Measurements from ENCODE around the gene SLC39A3.

Gene SLC39A3, protein sequence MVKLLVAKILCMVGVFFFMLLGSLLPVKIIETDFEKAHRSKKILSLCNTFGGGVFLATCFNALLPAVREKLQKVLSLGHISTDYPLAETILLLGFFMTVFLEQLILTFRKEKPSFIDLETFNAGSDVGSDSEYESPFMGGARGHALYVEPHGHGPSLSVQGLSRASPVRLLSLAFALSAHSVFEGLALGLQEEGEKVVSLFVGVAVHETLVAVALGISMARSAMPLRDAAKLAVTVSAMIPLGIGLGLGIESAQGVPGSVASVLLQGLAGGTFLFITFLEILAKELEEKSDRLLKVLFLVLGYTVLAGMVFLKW

DNA sequence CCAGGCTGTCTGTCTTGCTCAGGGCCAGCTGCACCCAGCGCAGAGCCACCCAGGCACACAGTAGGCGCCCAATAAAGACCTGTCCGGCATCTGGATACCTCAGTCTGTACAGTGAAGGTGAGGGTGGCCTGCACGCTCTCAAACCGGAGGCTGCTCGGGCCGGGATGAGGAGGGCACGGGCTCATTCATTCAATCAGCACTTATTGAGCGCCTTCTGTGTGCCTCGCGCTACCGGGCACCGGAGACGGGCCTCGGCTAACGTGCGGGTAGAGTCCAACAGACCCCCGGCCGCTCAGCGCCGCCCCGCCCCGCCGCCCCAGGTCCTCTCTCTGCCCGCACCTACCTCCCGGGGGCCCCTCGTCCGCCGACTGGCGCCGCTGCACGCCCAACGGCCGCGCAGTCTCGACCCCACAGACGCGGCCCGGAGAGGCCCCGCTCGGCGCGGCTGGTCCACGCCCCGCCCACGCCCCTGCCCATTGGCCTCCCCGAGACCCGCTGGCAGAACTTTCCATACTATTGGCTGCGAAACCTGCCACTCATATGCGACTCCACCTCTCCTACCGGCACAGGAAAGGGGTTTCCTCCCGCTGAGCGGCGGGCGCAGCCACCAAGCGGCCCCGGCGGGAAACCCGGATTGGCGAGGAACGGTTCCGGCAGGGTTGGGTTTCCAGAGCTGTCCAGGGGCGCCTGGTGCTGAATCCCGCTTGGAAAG lies at the start of gene SLC39A3:
TSS of gene SLC39A3 (minus strand) at position 416 of the 712 bp plus-strand sequence. CDS start 2,760 bp downstream, outside the sequence.
- peak; percentile 97 for DNase-seq (ENCODE audit: low spot score)

DNA sequence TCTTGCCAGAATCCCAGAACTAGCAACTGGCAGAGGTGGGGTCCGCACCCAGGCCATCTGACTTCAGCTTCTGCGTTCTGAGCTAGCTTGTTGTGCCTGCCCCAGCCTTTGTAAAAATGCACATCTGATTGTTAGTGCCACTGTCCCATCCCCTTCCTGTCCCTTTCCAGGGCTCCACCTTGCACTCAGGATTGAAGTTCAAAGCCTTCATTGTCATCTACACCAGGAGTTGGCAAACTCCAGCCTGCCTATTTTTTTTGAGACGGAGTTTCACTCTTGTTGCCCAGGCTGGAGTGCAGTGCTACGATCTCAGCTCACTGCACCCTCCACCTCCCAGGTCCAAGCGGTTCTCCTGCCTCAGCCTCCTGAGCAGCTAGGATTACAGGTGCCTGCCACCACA lies 48.4 kb upstream of the SLC39A3 start:
- no peak for DNase-seq (ENCODE audit: low spot score)

DNA sequence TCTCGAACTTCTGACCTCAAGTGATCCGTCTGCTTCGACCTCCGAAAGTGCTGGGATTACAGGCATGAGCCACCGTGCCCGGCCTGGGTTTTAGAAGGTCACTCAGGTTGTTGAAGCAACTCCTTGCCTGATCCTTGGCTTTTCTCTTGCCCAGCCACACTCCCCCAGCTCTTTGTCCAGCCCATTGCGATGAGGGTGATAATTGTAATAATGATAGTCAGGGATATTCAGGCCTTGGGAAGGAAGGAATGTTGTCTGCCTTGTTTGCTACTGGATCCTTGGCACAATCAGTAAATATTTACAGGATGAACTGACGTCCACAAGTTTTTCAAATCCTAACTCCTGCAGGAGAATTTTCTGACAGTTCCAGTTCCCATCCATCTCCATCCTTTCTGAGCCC lies 47.3 kb upstream of the SLC39A3 start:
- no peak for DNase-seq (ENCODE audit: low spot score)

DNA sequence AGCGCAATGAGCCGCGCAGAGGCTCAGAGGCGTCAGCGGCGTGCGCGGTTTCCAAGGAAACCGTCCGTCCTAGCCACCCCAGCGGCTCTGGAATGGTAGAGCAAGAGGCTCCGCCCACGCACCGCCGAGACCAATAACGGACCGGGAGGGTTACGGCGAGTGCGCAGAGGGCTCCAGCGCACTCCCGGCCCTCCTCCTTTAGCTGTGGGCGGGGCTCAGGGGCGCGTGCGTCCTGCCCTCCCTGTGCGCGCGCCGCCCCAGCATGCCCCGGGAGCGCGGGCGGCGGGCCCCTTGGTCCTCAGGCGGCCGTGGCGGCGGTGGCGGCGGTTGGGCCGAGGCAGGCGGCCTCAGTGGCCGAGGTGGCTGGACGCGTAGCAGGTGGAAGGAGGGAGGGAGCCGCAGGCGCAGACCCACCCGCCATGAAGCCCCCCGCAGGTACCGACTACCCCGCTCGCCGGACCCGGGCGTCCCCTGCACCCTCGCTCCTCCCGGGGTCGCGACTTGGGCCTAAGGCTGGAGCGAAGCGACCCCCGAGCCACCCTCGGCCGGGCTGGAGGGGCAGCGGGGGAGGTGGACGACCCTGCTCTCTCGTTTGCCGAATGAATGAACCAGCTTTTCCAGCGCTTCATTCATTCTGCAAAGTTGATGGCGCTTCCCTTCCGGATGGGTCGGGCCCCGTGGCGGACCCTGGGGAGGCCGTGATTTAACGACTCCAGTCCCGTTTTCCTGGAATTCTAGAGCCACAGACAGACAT lies 45.6 kb upstream of the SLC39A3 start, which contains the start of gene THOP1:
TSS of gene THOP1 (plus strand) at position 260 of the 754 bp plus-strand sequence. CDS start at position 420, 160 bp downstream.
- peak; percentile 98 for DNase-seq (ENCODE audit: low spot score)

DNA sequence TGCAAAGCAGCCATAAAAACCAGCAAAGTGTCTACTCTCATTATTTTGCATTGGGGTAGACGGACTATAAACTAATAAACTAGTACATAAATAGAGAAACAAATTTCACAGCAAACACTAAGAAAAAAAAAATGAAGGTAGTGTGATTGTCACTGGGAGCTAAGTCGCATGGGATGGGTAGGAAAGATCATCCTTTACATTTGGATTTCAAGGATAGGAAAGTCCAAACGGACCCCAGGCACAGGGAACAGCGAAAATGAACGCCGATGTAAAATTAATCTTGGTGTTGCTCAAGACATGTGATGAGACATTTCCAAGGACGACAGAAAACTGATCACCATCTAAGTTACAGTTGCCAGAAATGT lies 43.9 kb upstream of the SLC39A3 start:
- DNase-seq (ENCODE audit: low spot score): no peak

DNA sequence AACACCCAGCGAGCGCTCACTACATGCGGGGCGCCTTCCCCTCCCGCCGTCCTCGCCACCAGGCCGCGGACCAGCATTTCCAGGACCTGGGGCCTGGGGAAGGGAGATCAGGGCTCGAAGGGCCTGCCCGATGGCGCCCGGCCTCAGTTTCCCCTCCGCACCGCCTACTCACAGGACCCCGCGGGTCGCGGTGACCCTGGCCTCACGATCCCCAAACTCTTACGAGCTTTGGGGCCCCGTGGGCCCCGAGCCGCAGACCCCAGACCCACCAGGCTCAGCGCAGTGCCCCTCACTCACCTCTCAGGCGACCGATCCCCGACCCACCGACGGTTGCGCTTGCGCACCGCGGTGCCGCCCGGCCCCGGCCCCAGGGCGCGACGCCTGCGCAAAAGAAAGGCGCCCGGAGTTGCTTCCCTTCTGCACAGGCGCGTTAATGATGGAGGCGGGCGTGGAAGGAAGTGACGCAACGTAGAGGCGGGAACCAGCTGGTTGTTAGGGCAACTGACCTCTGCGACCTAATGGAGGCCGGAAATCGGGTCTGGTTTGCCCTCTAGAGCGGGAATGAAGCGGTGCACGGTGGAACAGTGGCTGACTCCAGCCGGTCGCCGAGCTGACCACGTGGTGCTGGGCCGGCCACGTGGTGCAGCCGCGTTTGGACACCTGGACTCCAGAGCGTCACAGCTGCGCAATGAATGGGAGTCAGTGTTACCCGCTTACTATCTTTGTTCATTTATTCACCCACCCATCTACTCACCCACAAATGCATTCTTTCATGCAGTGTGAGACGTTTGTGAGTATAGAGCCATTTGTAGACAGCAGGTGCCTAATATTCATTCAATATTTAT lies 43.3 kb upstream of the SLC39A3 start, which contains the start of gene SGTA:
TSS of gene SGTA (minus strand) at position 338 of the 845 bp plus-strand sequence. CDS start 14,205 bp downstream, outside the sequence.
- DNase-seq (ENCODE audit: low spot score): peak; percentile 98

DNA sequence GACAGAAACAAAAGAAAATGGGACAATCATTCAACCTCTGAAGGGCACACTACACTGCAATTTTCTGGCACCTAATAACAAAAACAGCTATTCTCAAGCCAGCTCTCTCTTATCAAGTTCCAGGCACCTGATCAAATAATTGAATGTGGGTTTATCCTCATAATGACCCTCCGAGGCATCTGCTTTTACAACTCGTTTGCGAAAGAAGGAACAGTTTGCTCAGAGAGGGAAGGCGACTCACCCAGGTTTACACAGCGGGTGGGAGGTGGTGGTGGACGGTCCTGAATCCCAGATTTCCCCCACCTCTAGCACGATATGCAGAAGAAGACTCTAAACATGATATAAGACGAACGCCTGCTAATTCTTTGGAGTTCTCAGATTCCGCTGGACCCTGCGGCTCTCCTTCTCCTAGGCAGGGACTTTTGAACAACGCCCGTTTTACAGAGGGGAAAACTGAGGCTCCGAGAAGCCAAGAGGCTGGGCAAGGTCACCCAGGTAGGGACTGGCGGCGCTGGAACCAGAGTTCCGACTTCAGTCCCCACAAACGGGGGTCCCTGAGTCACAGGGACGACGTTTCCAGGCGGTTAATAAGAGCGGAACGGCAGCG lies 42.6 kb upstream of the SLC39A3 start:
- no peak for DNase-seq (ENCODE audit: low spot score)

DNA sequence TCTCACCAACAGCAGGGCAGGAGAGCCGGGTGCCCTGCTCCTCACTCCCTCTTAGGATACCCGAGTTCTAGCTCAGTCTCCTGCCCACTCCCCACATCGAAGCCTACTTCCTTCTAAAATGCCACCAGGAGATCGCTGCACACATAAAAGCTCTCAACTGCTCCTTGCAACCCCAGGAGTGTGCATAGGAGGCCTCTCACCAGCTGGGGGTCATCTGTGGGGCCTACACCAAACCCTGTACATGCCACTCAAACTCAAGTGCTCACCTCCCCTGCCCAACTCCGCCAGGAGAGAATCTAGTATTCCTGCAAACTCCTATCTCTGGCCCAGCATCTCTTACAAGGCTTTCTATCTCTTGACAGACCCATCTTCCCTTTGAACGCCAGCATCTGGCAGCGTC lies 40.5 kb upstream of the SLC39A3 start:
- DNase-seq (ENCODE audit: low spot score): no peak

DNA sequence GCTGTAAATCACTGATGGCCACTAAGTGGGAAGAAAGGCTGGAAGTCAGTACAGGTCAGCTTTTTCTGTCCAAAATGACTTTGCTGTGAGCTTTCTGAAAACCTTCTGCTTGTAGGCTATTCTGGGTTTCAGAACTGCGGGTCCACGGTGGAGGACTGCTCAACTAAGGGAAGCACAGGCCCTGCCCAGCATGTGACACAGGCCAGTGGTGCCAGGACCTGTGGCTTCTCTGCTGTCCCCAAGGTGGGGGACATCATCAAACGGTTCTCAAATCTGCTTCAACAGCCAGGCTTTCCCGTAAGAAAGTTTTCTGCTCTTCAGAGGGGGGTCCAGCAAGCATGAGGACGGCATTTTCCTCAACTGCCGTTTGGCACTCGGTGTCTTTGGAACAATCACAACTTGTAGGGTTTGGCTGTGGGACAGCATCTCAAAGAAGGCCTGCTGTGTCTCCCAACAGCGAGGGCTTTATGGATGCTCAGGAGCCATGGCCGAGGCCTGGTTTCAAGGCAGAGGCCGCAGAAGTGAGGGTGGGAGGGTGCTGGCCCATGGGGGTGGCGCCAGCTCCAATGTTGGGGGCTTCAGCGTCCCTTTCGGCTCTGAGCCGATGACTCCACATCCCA lies 39.4 kb upstream of the SLC39A3 start:
- no peak for DNase-seq (ENCODE audit: low spot score)

DNA sequence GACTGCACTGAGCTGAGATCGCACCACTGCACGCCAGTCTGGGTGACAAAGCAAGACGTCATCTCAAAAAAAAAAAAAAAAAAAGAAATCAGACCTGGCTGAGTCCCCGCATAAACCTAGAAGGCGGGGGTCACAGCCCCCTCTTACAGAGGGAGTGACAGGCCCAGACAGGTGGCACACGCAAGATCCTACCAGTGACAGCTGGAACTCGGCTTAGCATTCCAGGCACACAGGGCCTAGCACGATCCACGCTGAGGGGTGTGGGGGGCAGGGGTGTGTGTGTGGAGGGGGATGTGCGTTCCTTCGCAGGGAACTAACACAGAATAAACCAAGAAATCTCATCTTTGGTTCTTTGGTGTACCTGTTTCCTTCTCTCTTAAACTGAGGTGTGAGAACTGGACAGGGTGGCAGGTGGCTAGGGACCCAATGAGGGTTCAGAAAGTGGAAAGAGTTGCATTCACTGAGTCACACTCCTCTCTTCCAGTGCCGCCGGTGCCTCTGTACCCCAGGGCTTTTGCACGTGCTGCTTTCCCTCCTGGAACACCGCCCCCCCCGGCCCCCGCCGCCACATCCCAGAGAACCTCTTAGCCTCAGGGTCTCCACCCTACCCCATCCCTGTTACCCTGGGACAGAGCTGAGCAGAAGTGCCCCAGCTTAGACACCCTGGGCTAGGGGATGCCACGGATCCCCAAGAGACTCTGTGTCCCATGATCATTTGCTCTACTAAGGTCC lies 38.3 kb upstream of the SLC39A3 start:
- DNase-seq (ENCODE audit: low spot score): no peak

DNA sequence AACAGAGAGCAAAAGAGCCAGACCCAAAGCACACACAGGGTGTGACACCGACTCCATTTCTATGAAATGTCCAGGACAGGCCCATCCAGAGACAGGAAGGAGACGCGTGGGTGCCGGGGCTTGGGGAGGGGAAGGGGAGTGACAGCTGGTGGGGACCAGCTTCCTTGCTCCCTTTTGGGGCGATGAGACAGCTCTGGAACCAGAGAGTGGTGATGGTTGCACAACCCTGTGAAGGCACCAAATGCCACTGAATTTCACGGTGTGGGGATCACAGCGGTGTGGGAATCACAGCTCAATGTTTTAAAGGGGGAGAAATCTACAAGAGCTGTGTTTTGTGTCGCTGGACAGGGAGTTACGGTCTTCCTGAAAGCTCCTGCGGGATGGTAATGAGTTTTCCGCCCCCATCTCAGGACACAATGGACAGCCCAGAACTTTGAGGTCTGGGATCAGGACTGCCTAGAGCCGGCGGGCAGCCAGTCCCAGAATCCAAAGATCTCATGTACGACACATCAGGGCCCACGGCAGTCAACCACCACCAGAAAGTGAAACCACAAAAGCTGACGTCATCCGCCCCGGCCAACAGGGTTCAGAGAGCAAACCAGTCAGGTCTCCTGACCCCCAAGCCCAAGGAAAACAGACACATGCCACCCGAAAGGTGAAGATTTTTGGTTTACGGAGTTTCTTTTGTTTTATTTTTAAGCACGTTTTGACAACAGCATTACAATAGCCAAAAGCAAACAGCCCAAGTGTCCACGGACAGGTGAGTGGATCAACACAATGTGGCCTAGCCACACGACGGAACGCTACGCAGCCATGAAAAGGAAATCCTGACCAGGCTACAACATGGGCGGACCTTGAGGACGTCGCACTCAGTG lies 36.0 kb upstream of the SLC39A3 start:
- DNase-seq (ENCODE audit: low spot score): no peak

DNA sequence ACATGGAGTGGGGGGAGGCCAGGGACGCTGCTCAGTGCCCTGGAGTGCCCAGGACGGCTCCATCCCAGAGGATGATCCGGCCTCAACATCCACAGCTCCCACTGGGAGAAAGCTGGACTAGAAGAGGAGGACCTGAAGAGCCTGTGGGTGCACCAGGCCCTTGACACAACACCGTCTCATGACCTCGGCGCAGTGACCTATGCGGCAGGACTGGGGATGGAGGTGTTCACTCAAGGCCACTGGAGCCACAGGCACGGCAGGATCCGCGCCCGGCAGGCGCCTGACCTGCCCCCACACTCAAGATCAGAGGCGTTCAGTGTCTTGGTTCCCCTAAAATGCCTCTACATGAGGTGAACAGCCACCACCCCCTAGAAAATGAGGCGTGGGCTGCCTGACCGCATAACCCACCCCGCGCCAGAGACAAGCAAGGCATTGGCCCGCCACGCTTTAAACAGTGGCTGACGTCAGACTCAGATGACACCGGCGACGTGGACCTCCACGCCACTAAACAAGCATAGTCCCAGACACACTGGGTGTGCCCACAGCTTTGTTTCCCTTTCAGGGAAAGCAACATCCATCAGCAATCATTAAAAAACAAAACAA lies 35.2 kb upstream of the SLC39A3 start:
- no peak for DNase-seq (ENCODE audit: low spot score)

DNA sequence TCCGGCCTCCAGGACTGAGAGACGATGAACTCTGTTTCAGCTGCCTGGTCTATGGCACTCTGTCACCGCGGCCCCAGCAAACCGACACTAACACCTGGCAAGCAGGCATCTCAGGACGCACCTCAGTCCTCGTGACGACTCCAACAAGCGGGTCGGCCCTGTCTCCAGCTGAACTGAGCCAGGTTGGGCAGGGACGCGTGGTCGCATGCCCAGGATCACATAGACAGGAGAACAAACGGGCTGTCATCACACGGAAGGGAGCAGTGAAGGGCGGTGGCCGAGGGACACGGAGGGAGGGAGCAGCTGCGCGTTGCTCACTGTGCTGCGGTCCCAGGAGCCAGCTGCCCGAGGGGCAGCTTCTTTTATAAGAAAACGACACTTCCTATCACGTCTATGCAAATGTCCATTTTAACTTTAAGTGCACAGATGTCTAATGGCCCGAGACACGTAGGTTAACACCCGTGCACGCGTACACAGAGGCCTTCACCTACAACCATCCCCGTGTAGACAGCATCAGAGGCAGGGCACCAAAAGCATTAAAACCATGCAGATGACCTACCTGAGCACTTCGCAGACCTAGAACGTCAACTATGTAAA lies 34.4 kb upstream of the SLC39A3 start:
- DNase-seq (ENCODE audit: low spot score): no peak

DNA sequence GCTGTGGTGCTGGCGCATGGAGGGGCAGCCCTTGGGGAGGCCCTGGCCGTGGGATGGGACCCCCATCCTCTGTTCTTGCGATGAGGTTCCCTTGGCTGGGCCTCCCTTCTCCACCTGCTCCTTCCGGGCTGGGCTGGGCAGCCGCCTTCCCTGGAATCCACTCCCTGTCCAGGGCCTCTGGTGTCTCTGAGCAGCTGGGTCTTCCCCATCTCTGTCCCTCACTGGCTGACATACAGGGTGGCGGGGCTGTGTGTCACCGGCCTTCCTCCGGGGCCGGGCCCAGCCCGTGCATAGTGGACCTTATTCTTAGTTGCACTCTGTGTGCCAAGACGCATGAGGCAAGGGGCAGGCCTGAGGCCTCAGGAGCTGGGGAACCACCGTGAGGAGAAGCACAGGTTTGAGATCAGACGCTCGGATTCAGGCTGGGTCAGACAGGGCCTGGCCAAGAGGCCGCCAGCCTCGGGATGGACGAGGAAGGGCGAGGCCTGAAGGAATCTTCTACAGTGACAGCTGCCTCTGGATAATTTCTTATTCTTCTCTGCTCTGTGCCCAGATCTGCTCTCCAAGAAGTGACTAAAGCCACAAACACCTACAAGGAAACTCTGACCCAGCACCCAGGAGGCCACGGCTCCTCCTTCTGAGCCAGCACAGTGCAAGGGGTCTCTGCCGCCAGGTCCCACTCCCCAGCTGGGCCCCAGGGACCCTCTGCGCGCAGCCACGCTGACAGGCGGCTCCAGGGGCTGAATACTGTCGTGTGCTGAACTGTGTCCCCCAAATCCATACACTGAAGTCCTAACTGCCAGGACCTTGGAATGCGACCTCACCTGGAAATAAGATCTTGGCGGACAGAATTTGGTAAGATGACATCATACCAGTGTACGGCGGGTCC lies 32.2 kb upstream of the SLC39A3 start:
- no peak for DNase-seq (ENCODE audit: low spot score)

DNA sequence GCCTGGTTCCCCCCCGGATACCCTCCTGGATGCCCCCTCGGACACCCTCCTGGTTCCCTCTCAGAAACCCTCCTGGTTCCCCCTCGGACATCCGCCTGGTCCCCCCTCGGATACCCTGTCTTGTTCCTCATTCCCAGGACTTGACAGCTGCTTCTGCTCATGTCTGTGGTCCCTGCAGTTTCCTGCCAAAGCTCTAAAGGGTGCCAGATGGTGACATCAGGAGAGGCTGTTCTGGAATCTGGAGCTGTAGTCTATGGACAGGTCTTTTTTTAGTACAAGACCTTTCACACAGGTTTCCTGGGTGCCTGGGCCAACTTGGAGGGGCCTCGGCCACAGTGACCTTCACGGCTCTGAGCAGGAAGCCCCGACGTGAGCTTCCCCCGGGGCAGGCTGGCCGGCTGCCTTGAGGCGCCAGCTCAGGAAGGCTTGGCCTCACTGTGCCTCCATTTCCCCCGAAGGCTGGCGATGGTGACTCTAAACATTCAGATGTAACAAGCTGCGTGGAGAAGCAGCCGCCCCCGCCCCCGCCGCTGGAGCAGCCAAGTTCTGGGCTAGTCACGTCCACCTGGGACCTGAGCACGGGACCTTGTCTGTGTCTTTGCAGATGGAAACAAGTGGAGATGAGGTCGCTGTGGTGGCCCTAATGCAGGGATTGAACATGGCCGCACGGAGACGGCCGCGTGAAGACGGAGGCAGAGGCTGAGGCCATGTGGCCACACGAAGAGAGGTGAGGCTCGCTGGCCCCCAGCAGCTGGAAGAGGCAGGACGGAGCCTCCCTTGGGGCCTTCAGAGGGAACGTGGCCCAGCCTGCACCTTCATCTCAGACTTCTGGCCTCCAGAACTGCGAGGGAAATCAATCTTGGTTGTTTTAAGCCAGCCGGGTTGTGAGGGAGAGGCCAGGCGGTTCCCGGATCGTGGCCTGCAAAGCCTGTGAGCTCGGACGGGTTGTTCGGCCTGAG lies 30.5 kb upstream of the SLC39A3 start:
- no peak for DNase-seq (ENCODE audit: low spot score)

DNA sequence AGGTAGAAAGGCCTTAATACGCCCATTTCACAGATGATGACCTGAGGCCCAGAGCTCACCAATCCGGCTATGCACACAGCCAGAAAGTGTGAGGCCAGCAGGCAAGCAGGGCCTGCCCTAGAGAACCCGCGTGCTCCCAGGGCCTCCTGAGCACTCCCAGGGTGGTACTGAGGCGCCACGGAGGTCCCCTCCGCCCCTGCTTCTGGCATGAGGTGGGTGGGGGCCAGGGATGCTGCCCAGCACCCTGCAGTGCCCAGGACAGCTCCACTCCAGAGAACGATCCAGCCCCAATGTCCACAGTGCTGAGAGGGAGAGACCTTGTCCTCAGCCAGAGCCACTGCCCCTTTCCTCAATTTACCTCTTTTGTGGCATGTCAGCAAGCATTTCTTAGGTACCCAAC lies 29.4 kb upstream of the SLC39A3 start:
- no peak for DNase-seq (ENCODE audit: low spot score)
